T-cell (primary cell): Measurements from ENCODE around the gene KLF17. TPM values are rescaled to one million over a fixed set of nuclear protein-coding genes. Genes with fewer than 3 reads are reported as not detected.

Experiments
- ATAC-seq, 4 experiments: fragments of 200-7000 bp in 3 of 4; fragments of 150-1000 bp in 1 of 4; cut with Tn5 transposase; replicated peaks in 1 of 4; 1 replicate in 3 of 4; 2 replicates in 1 of 4; pipeline ENCODE4 v1.10.0; 2021; ENCODE audit warnings: moderate library complexity in 3 of 4, mild to moderate bottlenecking in 2 of 4, moderate number of reproducible peaks in 1 of 4
- CTCF ChIA-PET, 2 donors: fragments of 300-600 bp; sonication (Branson Sonifier 250); formaldehyde crosslinking; loops; one replicate each; lab custom pipeline; 2022; ENCODE audit warnings: antibody characterized with exemption in 2 of 2; lab: Charles Lee
- POLR2A ChIA-PET, 2 donors: fragments of 300-600 bp; sonication (Branson Sonifier 250); formaldehyde crosslinking; loops; one replicate each; lab custom pipeline; 2022; ENCODE audit warnings: antibody characterized with exemption in 2 of 2; lab: Charles Lee
- DNase-seq, 35 experiments: peaks; one replicate each; pipeline versions ENCODE4 v3.0.0 to v3.0.0-alpha.2; 2013 to 2023
- H3K27ac ChIP-seq: one replicate; pipeline ENCODE4 v1.5.1; 2013; ENCODE audit warnings: low read length
- H3K27me3 ChIP-seq, 2 experiments: replicated peaks in 1 of 2; 1 replicate in 1 of 2; 2 replicates in 1 of 2; pipeline versions ENCODE4 v1.6.1 to v1.7.0; 2013; ENCODE audit warnings: low read length in 1 of 2, mixed read lengths in 1 of 2; ENCODE audit not compliant: control insufficient read depth in 2 of 2, insufficient read depth in 2 of 2; ENCODE audit errors: extremely low read depth in 1 of 2
- H3K36me3 ChIP-seq, 2 donors: 1 replicate in 1 of 2; 2 replicates in 1 of 2; pipeline versions ENCODE4 v1.6.1 to v1.7.0; 2013; ENCODE audit warnings: low read length in 1 of 2; ENCODE audit not compliant: control insufficient read depth in 2 of 2, insufficient read depth in 1 of 2; ENCODE audit errors: extremely low read depth in 1 of 2
- H3K4me1 ChIP-seq, 2 experiments: 1 replicate in 1 of 2; 2 replicates in 1 of 2; pipeline versions ENCODE4 v1.6.1 to v1.7.0; 2013; ENCODE audit warnings: low read length in 2 of 2, mixed read lengths in 1 of 2; ENCODE audit not compliant: insufficient read depth in 2 of 2, control insufficient read depth in 1 of 2; ENCODE audit errors: extremely low read depth in 1 of 2
- H3K4me3 ChIP-seq, 2 donors: 1 replicate in 1 of 2; 2 replicates in 1 of 2; pipeline versions ENCODE4 v1.5.1 to v1.7.0; 2013; ENCODE audit warnings: mild to moderate bottlenecking in 2 of 2, low read length in 1 of 2, moderate library complexity in 1 of 2; ENCODE audit not compliant: control insufficient read depth in 1 of 2; ENCODE audit errors: extremely low read depth in 1 of 2
- H3K9me3 ChIP-seq: 2 replicates; pipeline ENCODE4 v1.7.0; 2013
- H3K27ac Mint-ChIP-seq, 2 donors: one replicate each; pipeline ENCODE4 v1.8.0; 2020 to 2021; ENCODE audit warnings: mild to moderate bottlenecking in 2 of 2, mixed read lengths in 2 of 2
- H3K27me3 Mint-ChIP-seq, 2 donors: one replicate each; pipeline ENCODE4 v1.8.0; 2021 to 2022; ENCODE audit warnings: mixed read lengths in 2 of 2
- H3K36me3 Mint-ChIP-seq: one replicate; pipeline ENCODE4 v1.8.0; 2021; ENCODE audit warnings: mixed read lengths
- H3K4me1 Mint-ChIP-seq, 3 donors: one replicate each; pipeline ENCODE4 v1.8.0; 2020 to 2022; ENCODE audit warnings: mixed read lengths in 3 of 3, mild to moderate bottlenecking in 1 of 3
- H3K4me3 Mint-ChIP-seq, 3 donors: one replicate each; pipeline ENCODE4 v1.8.0; 2020 to 2022; ENCODE audit warnings: mild to moderate bottlenecking in 3 of 3, mixed read lengths in 3 of 3, moderate library complexity in 3 of 3
- H3K9me3 Mint-ChIP-seq, 3 donors: one replicate each; pipeline ENCODE4 v1.8.0; 2020 to 2022; ENCODE audit warnings: mixed read lengths in 3 of 3
- WGBS: methylation state at CpG from one replicate; pipeline ENCODE4 v1.1.5; 2013; ENCODE audit warnings: missing lambda C conversion rate; ENCODE audit not compliant: insufficient coverage; 5-methylcytosine and 5-hydroxymethylcytosine counted together
- total RNA-seq, 35 experiments: library from RNA in 6 of 35; stranded (reverse) in 6 of 35; fragments of 120-200 nt in 1 of 35; gene quantifications; one replicate each; pipeline versions ENCODE4 v1.2.1 to v1.2.4 and lab custom pipeline; 2013 to 2026

Gene KLF17
- total RNA-seq, 5 donors from 2014 or later (not counting 1 experiment from before 2014, with no cell fraction given), result not detected

- H3K4me1 ChIP-seq, result peaks cover 0 to 4% of the 10 kb centered on the region in 2 experiments
- Mint-ChIP-seq H3K36me3 (peaks cover 4% of the 10 kb centered on the region), H3K27ac (no peak overlapping the region), H3K4me3 (no peak overlapping the region), H3K9me3 (peaks cover 5 to 17% (median 9%) of the 10 kb centered on the region in 3 donors), H3K27me3 (peaks cover 9 to 33% of the 10 kb centered on the region in 2 donors), H3K4me1 (peaks cover 0 to 4% (median 0%) of the 10 kb centered on the region in 3 donors)
- H3K9me3 ChIP-seq, result no peaks in the 10 kb centered on the region
- no peak overlapping the region for H3K4me3 ChIP-seq
- ChIA-PET POLR2A (interaction anchor here in 1 of 2 donors (0.8 kb wide), 1 partner anchor 9 kb away, joined by 3 read pairs; no protein-coding TSS in a partner anchor), CTCF (no interaction called here)
- H3K27me3 ChIP-seq, result peaks cover 0 to 32% of the 10 kb centered on the region in 2 experiments
- no peaks in the 10 kb centered on the region for H3K36me3 ChIP-seq
- H3K27ac ChIP-seq, result no peak overlapping the region
- ATAC-seq (no peak), DNase-seq (no peak)
- 78% methylated on average over 2 of the region's 3 CpGs for WGBS
Observed at GRCh38 chr1:44170281-44170823, 51.7 kb downstream of the KLF17 start.

DNA sequence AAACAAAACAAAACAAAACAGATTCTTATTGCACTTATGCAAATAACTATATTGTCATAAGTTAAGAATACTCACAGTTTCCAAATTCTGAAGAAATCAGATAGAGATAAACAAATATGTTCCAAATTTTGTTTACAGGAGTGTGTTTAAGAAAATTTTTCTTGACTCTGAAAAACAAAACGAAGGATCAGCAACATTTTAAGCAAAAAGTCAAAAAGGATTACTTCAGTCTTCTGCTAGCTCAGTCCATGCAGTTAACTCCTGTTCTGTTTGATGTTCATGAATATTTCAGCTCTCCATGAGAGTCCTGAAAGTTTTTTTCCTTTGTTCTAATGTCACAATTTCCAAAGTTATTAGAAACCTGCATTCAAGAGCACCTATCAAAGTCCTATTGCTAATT lies 56.0 kb downstream of the KLF17 start:
- ATAC-seq, result no peak

More for the DNA sequence above, 56.0 kb downstream of the KLF17 start:
- H3K36me3 Mint-ChIP-seq, result no peaks in the 10 kb centered on the region
- POLR2A ChIA-PET, result no interaction called here
- WGBS, result no CpG with 5 or more reads among the region's 1 CpG
- H3K27ac Mint-ChIP-seq, result no peak overlapping the region
- H3K4me1 Mint-ChIP-seq, result no peaks in the 10 kb centered on the region
- Histone ChIP-seq H3K4me1 (no peaks in the 10 kb centered on the region), H3K4me3 (no peak overlapping the region), H3K9me3 (no peaks in the 10 kb centered on the region), H3K36me3 (no peaks in the 10 kb centered on the region), H3K27ac (no peak overlapping the region), H3K27me3 (peaks cover 0 to 20% of the 10 kb centered on the region in 2 experiments)
- CTCF ChIA-PET, result no interaction called here
- H3K9me3 Mint-ChIP-seq, result peaks cover 0 to 4% (median 0%) of the 10 kb centered on the region in 3 donors
- no peak for DNase-seq
- H3K27me3 Mint-ChIP-seq, result peaks cover 9 to 18% of the 10 kb centered on the region in 2 donors
- H3K4me3 Mint-ChIP-seq, result no peak overlapping the region

Other genes with a start within 250 kb of the KLF17 start
- gene ARTN, start 185.0 kb upstream of the KLF17 start, total RNA-seq, result 1 to 10 TPM in 1 of 5 donors, under 1 TPM in 3, not detected in 1; 0.35 to 1.5 (median 0.51) TPM
- gene IPO13, start 171.9 kb upstream of the KLF17 start, total RNA-seq, result 10 to 100 TPM; 15.3 to 24.3 (median 22.1) TPM
- gene DPH2, start 148.8 kb upstream of the KLF17 start, total RNA-seq, result 10 to 100 TPM; 22.1 to 46.6 (median 41.8) TPM
- 10 to 100 TPM; 57.5 to 88.6 (median 69.5) TPM for gene ATP6V0B, start 143.9 kb upstream of the KLF17 start, total RNA-seq
- gene B4GALT2, start 139.6 kb upstream of the KLF17 start, total RNA-seq, result 1 to 10 TPM; 1.2 to 5.3 (median 3.1) TPM
- gene CCDC24, start 127.2 kb upstream of the KLF17 start, total RNA-seq, result 1 to 10 TPM in 3 of 5 donors, under 1 TPM in 2; 0.50 to 4.3 (median 1.7) TPM
- gene SLC6A9, start 87.4 kb upstream of the KLF17 start, total RNA-seq, result 1 to 10 TPM in 4 of 5 donors, not detected in 1; 1.4 to 8.2 (median 6.3) TPM
- gene KLF18, start 22.8 kb downstream of the KLF17 start, total RNA-seq, result not detected
- gene DMAP1, start 94.7 kb downstream of the KLF17 start, total RNA-seq, result 10 to 100 TPM; 60.3 to 79.9 (median 75.3) TPM
- 10 to 100 TPM; 29.3 to 39.4 (median 33.0) TPM for gene ERI3, start 236.4 kb downstream of the KLF17 start, total RNA-seq